Endothelial cell of umbilical vein (primary cell): Measurements from ENCODE around the gene ZBTB39.

Source experiments
- EZH2 ChIP-seq: IDR thresholded peaks from 2 replicates; pipeline ENCODE4 v1.6.1; 2012; ENCODE audit warnings: borderline replicate concordance, low read depth, mild to moderate bottlenecking, moderate library complexity, low read length, inconsistent platforms; ENCODE audit not compliant: severe bottlenecking
- TF ChIP-seq, protein P1 (sequence below), 2 donors: IDR thresholded peaks; 1 replicate in 1 of 2; 2 replicates in 1 of 2; pipeline ENCODE4 v1.5.1; 2011; ENCODE audit warnings: low read length in 2 of 2, mild to moderate bottlenecking in 2 of 2, moderate library complexity in 2 of 2, control low read depth in 1 of 2, inconsistent platforms in 1 of 2, low read depth in 1 of 2; ENCODE audit not compliant: insufficient read depth in 1 of 2; ENCODE audit errors: extremely low read depth in 1 of 2

GRCh38 chr12:57000393-57000792 lies 6.0 kb downstream of the ZBTB39 start:
- TF ChIP-seq, protein P1, sequence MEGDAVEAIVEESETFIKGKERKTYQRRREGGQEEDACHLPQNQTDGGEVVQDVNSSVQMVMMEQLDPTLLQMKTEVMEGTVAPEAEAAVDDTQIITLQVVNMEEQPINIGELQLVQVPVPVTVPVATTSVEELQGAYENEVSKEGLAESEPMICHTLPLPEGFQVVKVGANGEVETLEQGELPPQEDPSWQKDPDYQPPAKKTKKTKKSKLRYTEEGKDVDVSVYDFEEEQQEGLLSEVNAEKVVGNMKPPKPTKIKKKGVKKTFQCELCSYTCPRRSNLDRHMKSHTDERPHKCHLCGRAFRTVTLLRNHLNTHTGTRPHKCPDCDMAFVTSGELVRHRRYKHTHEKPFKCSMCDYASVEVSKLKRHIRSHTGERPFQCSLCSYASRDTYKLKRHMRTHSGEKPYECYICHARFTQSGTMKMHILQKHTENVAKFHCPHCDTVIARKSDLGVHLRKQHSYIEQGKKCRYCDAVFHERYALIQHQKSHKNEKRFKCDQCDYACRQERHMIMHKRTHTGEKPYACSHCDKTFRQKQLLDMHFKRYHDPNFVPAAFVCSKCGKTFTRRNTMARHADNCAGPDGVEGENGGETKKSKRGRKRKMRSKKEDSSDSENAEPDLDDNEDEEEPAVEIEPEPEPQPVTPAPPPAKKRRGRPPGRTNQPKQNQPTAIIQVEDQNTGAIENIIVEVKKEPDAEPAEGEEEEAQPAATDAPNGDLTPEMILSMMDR (IDR thresholded peaks at IDR 0.05; ENCODE audit: extremely low read depth in 1 of 2, insufficient read depth in 1 of 2, low read depth in 1 of 2, low read length in 2 of 2) = no peak
- TF ChIP-seq EZH2 = no peak
